NCI-H1105 treated with DMSO at 0.1 percent for 48 hours (cell line): ENCODE results near the gene TNN.
"Not testable (repeated sequence)": the region's sequence is repeated elsewhere in the genome, so short reads cannot be mapped to it uniquely, and the experiment has no call there.

Source experiments
- DNase-seq: peaks from one replicate; lab custom pipeline; 2025; lab: John Stamatoyannopoulos, UW

The TNN gene

DNA sequence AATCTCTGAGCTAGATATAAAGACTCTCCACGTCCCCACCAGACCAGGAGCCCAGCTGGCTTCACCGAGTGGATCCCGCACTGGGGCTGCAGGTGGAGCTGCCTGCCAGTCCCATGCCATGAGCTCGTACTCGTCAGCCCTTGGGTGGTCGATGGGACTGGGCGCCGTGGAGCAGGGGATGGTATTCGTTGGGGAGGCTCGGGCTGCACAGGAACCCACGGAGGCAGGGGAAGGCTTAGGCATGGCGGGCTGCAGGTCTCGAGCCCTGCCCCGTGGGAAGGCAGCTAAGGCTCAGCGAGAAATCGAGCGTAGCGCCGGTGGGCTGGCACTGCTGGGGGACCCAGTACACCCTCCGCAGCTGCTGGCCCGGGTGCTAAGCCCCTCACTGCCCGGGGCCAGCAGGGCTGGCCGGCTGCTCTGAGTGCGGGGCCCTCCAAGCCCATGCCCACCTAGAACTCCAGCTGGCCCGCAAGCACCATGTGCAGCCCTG is 40.7 kb downstream of the TNN start:
- not testable (repeated sequence) for DNase-seq

DNA sequence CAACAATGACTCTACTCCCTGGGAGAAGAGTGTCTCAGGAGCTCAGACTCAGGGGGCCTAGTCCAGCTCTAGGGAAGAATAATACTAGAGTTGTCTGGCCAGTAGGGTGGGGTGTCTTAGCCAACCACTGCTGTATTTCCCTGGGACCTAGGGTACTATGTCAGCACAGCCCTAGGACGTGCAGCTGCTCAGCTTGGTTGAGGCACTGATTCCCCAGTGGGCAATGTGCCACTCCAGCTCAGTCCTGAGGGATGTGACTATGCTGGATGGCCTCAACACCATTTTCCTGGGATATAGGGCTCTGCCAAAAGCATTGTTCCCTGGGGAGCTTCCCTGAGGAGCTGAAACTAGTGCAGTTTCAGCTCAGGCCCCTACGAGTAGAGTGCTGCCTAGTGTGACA is 47.4 kb downstream of the TNN start:
- no peak for DNase-seq

DNA sequence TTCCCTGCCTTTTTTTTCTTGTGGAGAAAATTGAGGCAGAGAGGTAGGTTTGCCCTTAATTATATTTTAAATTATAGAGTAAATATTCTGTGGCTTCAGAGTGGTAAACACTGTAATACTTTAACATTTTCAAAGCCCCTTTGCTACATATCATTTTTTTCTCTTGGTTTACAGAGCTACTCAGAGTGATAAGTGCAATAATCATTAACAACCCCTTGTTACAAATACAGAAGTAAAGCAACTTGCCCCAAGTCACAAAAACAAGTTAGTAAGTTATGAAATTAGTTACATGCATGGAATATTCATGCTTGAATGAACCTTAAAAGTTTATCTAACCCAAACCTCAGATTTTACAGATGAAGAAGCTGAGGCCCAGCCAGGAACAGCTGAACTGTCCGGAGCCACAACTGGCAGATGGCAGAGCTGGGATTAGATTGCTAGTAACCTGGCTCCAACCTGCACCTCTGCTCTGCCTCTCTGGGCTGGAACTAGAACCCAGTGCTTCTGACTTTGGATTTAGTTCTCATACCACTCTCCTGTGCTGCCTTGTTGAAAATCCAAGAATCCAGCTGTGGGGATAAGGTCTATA is 48.7 kb downstream of the TNN start:
- DNase-seq, result no peak

DNA sequence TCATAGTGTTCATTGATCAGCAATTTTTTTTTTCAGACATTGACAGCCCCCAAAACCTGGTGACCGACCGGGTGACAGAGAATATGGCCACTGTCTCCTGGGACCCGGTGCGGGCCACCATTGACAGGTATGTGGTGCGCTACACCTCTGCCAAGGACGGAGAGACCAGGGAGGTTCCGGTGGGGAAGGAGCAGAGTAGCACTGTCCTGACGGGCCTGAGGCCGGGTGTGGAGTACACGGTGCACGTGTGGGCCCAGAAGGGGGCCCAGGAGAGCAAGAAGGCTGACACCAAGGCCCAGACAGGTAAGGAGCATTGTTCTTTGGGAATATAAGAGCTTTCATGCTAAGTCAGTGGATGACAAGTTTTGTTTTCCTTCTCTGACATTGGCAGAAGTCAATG is 49.3 kb downstream of the TNN start:
- DNase-seq, result no peak

DNA sequence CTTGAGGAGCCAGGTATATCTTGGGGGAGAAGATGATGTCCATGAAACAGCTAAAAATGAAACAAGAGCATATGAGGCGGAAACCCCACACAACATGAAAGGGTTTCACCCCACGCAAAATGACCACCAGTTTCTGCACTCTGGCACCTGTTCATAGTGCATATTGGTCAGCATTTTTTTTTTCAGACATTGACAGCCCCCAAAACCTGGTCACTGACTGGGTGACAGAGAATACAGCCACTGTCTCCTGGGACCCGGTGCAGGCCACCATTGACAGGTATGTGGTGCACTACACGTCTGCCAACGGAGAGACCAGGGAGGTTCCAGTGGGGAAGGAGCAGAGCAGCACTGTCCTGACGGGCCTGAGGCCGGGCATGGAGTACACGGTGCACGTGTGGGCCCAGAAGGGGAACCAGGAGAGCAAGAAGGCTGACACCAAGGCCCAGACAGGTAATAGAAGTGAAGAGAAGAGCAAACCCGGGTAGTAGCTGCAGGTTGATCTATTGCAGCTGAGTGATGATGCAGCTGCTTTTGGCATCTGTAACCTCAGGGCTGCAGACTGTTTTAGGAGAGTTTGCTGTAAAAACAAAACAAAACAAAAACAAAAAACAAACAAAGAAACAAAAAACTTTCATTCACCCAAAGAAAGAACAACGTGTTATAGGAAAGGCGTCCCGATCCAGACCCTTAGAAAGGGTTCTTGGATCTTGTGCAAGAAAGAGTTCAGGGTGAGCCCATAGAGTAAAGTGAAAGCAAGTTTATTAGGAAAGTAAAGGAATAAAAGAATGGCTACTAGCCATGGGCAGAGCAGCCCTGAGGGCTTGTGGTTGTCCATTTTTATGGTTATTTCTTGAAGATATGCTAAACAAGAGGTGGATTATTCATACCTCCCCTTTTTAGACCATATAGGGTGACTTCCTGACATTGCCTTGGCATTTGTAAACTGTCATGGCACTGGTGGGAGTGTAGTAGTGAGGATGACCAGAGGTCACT is 51.0 kb downstream of the TNN start:
- DNase-seq, result no peak

DNA sequence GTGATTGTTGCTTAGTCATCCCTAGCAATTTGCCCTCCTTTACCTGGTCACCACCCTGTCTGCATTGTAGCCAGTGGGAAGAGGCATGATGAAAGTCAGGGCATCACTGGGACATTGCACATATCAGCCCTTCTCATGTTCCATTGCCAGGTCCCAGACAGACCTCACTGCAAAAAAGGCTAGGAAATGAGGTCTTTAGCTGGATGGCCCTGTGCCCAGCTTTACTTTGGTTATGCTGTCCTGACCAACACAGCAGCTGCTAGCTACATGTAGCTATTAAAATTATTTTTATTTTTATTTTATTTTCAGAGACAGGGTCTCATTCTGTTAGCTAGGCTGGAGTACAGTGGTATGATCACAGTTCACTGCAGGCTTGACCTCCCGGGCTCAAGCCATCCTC is 52.9 kb downstream of the TNN start:
- no peak for DNase-seq

DNA sequence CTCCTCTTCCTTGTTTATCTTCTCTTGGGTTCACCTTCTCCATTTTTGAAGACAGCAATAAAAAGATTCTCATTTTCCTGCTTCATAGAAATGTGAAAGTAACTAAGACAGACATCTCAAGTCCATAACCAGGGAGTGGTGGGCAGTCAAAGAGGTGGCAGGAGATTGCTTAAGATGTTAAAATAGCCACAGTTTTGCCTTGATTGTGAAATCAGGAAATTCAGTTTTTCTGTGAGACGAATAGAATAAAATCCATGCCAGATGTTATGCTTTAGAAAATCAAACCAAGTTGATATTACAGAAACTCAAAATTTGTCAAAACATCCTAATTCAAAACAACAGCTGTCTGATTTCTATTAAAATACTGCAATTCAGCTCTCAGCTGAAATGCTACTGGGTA is 57.2 kb downstream of the TNN start:
- DNase-seq, result no peak

DNA sequence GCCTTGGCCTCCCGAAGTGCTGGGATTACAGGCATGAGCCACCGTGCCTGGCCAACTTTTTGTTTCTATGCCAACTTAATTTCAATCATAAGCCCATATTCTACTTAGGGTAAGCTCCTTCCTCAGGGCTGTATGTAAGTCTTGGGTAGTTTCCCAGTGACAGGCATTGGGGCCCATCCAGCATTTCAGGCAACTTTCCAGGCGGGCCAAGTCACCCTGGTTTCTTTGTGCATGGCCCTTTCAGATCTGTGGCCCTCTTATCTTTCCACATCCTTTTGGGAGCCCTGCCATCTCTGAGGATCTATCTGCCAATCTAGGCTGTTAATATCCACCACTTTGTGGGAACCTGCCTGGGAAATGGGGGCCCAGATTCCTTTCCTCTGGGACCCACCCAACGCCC is 58.7 kb downstream of the TNN start:
- no peak for DNase-seq

DNA sequence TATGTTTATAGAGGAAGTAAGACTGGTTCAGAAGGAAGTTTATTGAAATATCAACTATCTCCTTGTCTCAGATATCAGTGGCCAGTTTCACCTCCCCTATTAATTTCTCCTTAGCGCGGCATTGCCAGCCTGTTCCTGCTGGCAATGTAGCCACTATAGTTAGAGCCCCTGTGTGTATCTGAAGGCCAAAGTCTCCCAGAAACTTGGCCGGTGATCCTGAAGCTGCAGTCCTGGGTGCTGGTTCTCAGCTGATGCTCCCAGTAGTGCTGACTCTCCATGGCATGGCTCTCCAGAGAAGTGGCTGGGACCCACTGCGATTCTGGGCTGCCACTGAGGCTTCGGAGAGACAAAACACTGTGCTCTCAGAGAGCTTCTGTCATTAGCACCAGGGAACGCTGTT is 59.9 kb downstream of the TNN start:
- DNase-seq, result no peak

DNA sequence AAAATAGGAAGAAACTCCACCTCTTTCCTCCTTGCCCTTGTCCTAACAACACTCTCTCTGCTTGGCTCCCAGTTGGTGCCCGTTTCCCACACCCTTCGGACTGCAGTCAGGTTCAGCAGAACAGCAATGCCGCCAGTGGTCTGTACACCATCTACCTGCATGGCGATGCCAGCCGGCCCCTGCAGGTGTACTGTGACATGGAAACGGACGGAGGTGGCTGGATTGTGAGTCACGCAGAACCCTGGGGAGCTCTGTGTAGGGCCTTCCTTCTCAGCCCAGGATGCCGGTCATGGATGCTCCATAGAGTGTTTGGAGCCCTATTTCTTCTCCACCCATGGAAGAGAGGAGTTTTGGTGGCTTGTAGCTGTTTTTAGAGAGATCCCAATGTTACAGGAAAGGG is 60.9 kb downstream of the TNN start:
- DNase-seq, result no peak

DNA sequence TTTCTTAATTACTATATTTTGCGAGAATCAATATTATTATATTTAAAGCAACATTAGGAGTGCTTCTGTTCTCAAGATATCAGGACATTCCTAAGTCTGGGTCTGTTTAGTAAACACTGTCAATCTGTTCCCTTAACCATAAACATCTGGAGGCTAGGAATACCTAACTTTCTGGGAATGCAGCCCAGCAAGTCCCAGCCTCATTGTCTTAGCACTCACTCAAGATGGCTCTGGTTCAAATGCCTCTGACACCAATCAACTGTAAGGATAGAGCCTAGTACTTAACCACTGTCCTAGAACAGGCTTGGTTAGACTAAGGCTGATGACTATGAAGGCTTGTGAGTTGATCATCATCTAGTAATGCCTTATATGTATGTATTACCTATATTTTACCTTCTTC is 61.5 kb downstream of the TNN start:
- no peak for DNase-seq

DNA sequence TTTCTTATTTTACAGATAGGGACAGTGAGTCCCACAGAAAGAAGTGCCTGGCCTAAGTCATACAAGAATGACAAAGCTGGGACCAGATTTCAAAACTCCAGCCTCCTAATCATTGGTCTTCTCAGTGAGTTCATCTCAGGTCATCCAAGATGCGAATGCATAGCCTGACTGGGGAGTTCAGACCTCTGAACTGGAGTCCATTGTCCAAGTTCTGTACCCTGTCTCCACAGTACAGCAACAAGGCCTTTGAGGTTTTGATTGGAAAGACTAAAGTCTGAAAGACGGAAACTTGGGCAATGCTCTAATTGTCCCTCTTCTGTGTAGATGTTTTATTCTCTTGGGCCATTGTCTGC is 62.0 kb downstream of the TNN start:
- DNase-seq, result no peak

DNA sequence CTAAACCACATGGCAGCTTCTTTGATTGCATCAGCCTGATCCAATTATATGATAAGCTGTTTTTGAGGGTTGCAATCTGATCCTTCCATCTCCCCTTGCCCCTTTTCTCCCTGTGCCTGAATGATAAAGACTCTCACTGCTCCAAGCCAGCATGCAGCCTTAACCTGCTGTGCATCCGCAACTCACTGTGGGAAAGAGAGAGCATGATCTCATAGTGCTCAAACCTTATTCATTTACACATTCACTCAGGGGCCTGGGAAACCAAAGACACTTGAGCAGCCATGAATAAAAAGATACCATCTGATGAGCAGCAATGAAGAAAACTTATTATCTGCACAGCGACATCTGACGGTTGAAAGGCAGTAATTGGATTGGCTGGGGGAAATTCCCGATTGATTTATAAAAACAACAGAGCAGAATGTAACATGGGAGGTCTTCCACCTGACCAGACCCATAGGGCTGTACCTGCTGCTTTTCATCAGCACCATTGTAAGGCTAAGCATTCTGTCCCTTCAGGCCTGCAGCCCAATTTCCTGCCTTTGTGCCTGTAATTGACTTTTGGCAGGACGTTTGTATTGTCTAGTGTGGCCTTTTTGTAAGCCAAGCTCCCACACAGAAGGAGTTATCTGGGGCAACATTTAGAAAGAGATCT is 62.5 kb downstream of the TNN start:
- no peak for DNase-seq

DNA sequence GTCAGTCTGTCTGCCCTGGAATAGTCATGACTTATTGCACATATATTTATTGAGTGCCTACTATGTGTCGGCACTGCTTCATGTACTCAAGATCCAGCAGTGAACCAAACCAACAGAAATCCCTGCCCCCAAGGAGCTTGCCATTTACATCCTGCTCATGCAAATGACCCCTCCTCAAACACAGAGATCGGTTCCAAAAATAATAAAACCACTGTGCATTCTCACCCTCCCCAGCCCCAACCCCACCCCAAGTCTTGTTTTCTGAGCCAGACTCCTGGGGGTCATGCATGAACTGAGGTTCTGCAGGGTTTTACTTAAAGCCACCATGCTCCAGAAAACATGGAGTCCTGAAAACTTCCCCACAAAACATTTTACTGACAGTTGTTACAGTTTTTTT is 63.0 kb downstream of the TNN start:
- DNase-seq, result no peak

DNA sequence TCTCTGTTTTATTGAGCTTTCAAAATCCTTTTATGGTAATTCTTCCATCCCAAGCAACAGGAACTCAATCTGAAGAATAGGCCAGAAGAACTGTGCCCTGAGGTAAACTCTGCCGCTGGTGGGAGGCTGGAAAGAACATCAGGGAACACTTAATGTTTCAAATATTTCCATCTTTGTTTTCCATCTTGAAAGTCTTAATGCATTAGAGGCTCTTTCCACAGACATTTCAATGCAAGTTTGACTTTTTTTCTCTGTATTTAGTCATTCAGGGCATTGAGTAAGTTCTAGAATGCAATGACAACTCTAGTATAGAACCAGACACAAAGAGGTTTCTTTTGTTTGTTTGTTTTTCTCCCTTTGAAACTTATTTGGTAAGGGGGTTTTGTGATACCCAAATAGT is 63.5 kb downstream of the TNN start:
- DNase-seq, result no peak

DNA sequence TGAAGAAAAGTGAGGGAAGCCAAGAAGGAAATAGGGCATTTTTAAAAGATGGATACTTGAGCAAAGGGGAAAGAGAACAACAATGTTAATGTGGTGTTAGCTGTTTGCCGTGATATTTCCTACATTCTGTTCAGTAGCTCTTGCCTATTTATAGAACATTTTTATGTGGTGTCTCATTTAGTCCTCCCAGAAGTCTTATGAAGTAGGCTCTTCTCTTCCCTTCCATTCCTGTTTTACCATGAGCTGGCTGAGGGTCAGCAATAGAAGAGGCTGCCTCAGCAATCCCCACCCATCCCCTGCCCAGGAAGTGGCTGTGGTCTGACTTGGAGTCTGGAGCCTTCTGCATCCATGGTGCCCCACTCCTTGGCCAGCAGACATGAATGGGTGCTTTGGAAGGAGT is 64.8 kb downstream of the TNN start:
- DNase-seq, result no peak

DNA sequence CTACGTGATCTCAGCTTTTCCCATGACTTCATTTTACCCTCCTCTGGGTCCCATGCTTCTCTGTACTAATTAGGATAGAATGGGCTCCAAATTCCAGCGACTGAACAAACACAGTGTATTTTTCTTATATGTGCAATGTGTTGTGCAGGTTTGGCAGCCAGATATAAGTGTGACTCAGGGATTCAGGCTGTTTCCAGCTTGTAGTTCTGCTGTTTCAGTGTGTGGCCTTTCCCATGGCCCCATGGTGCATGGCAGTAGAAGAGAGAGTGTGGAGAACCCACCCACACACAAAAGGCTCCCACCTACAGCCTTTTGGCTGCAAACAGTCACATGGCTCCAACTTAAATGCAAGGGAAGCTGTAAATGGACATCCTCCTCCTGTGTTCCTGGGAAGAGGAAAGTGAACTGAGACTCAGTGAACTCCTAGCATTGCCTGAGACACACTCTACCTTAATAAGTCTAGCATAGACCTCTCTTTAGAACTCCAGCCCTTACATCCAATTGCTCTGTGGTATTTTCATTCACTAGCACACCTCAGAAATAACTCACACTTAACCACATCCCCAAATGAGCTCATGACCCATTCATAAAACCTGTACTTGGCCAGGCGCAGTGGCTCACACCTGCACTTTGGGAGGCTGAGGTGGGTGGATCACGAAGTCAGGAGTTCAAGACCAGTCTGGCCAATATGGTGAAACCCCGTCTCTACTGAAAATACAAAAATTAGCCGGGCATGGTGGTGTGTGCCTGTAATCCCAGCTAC is 66.2 kb downstream of the TNN start:
- no peak for DNase-seq

DNA sequence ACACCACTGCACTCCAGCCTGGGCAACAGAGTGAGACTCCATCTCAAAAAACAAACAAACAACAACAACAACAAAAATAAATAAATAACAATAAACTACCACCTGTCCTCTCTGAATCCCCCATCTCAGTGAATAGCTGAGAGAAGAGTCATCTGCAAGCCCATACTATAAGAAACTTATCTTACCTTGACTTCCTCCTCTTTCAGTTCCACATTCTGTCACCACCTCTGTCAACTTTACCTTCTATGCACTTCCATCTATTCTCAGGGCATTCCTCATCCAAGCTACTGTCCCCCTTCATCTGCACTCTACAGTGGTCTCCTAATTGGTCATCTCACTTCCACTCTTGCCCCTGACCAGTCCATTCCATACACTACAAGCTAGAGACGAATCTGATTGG is 66.9 kb downstream of the TNN start:
- DNase-seq, result no peak

DNA sequence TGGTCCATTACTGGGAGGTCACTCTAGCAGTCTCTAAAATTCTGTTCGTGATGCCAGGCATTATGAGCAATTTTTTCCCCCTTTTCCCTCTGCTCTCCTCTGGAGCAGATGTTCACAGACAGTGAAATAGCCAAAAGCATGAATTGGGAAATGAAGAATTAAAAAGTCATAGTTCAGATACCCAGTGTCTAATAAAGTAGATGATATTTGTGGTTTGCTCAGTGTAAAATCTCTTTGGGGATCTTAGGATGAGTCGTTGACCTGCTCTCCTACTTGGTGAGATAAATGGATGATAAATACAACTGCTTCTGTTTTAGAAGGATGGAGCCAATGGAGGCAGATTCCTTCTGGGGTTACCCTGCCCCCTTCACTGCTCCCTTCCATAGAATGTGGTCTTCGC is 68.6 kb downstream of the TNN start:
- DNase-seq, result no peak

DNA sequence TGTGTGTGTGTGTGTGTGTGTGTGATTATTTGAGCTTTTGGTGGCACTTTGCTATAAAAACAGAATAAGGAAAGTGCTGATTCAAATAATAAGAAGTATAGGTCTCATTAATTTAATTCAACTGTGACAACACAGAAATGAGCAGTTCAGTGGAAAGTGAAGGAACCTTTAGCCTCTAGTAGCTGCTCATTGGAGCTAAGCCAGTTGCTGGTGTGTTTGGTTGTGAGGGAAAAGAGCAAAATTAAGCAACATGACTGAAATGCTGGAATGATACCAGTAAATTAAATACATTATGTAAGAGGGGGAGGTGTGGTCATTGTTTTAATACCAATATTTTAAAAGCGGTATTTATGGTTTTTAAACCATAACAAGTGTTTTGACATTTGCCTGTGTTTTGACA is 69.7 kb downstream of the TNN start:
- DNase-seq, result no peak

DNA sequence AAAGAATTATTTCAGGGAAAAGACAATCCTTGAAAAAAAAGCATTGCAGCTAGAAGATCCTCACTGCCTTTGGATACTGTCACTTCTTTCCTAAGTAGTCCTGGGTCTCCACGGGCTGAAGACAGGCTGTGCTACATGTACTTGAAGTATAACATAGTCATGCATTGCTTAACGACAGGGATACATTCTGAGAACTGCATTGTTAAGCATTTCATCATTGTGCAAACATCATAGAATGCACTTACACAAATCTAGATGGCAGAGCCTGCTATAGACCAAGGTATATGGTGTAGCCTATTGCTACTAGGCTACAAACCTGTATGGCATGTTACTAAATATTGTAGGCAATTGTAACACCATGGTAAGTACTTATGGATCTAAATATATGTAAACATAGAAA is 70.9 kb downstream of the TNN start:
- no peak for DNase-seq

DNA sequence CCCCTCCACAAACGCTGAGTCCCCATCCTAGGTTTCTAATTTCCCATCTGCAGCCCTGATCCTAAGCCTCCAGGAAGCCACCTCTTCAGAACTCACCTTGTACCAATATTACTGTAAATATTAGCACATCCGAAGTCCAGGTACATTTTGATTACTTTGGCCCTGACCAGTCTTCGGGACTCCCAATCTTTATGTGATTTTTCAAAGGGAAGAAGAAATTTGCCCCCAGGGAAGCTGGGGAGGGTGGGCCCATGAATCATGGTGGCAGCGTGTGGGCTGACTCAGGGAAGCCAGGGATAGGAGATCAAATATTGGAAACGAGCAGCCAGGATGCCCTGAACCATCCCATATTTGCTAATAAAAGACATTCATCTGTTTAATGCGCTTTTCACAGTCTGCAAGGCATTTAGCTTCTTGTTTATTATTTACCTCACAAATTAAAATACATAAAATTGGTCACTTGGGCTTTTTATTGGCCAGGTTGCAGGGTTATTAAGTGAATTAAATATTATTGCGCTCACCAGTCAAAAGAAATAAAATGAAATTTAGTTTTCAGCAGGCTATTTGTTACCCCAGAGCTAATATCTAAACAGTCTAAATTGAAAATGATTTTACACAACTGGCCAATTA is 78.4 kb downstream of the TNN start:
- no peak for DNase-seq
